HG03135 (cell line): ENCODE results near the gene IFT22.
"Not testable (repeated sequence)": the region's sequence is repeated elsewhere in the genome, so short reads cannot be mapped to it uniquely, and the experiment has no call there.

ENCODE experiments used
- ATAC-seq: cut with Tn5 transposase; IDR thresholded peaks from one replicate; pipeline ENCODE4 v1.9.1; 2021; ENCODE audit warnings: mild to moderate bottlenecking, moderate library complexity; ENCODE audit not compliant: unreplicated experiment

IFT22 gene

DNA sequence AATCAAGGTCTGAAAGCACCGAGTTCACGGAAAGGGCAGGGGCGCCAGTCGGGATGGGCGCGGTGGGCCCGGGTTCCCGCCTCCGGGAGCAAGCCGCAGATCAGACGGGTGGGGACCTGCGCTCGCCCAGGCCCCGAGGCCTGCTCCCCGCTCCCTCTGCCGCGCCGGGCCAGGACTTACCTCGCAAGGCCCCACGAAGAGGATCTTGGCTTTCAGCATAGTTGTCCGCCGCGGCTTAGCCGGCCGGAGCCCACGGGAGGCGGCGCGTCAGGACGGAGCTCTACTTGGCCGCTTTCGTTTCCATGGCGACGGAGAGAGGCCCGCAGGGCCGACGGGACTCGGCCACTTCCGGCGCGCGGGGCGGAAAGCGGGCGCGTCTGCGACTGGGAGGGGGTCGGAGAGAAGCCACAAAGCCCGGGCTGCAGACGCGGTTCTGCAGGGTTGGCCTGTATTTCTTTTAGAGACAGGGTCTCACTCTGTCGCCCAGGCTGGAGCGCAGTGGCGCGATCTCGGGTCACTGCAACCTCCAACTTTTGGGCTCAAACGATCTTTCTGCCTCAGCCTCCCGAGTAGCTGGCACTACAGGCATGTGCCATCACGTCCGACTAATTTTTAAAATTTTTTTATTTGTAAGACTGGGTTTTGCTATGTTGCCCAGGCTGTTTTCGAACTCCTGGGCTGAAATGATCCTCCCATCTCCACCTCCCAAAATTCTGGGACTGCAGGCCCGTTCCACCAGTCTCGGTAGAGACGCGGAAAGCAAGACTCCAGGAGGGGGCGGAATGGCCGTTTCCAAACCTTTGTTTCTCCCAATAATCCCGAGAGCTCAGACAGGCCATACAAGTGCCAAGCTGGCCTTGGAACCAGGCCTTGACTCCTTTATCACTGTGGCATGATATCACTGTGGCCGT is at the start of gene IFT22:
TSS of gene IFT22 (minus strand) at position 322 of the 911 bp plus-strand sequence. CDS start at position 219, 103 bp downstream.
- ATAC-seq = peak; percentile 95

DNA sequence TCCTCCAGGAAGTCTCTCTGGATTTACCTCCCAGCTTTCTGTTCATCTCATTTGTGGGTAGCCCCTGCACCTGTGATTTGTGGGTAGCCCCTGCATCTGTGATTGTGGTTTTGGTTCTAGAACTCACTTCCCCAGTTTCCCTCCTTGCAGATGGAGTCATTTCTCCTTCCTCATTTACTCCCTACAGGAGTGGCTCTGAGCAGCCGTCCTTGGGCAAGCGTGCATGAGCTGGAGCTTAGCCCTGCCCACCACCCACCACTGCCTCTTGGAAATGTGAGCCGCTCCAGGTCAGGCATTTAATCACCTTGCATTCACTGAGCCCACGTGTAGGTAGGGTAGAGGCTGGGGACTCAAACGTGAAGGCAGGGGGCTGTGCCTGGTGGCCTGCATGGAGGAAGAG is 49.2 kb upstream of the IFT22 start:
- no peak for ATAC-seq

DNA sequence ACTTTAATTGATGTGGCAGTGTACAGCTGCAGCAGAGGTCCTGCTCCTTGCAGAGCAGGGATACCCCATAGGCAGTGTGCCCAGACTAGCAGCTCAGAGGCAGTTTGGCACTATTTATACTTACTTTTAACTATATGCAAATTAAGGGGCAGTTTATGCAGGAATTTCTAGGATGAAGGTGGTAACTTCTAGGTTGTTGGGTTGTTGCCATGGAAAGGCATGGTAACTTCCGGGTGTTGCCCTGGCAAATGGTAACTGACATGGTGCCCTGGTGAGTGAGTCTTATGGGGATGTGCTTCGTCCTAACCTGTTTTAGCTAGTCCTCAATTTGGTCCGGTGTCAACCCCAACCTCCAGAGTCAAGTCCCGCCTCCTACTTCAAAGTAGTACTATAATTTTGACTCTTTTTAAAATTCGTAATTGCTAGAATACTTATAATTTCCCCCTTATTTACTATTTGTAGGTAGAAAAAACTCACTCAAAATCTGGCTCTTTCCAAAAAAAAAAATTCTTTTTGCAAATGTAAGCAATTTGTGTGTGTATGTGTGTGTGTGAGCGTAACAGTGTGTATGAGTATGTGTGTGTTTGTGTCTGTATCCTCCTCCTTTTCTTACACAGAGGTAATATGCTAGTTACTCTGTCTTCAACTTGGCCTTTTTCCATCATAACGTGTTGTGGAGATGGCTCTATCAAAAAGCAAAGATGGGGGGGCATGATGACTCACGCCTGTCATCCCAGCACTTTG is 47.0 kb upstream of the IFT22 start:
- ATAC-seq = no peak

DNA sequence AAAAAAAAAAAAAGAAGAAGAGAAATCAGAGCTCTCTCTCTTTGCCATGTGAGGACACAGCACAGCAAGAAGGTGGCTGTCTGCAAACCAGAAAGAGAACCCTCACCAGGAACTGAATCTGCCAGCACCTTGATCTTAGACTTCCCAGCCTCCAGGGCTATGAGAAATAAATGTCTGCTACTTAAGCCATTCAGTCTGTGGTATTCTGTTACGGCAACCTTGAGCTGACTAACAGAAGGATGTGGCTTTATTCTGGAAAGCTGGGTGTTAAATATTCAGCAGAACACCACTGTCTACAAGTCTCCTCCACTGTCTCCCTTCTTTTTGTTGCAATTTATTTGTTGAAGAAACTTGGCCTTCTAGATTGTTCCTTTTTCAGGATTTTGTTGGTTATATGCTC is 46.1 kb upstream of the IFT22 start:
- ATAC-seq = no peak

DNA sequence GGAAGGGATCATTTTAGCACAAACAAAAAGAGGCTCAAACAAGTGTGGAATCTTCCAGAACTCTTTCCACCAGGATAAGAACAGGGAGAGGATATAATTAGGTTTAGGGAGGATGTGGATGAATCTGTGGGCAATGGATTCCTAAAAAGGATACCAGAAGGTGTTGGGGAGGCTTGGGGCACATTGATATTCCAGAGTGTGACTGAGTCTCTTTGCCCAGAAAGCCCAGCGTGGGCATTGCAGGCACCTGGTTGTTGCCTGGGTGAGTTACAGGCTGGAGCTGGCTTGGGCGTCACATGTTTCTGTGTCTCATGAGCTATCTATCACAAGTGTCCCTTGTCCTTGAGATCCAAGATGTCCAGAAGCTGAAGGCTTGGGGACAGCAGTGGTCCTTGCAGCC is 44.3 kb upstream of the IFT22 start:
- no peak for ATAC-seq

DNA sequence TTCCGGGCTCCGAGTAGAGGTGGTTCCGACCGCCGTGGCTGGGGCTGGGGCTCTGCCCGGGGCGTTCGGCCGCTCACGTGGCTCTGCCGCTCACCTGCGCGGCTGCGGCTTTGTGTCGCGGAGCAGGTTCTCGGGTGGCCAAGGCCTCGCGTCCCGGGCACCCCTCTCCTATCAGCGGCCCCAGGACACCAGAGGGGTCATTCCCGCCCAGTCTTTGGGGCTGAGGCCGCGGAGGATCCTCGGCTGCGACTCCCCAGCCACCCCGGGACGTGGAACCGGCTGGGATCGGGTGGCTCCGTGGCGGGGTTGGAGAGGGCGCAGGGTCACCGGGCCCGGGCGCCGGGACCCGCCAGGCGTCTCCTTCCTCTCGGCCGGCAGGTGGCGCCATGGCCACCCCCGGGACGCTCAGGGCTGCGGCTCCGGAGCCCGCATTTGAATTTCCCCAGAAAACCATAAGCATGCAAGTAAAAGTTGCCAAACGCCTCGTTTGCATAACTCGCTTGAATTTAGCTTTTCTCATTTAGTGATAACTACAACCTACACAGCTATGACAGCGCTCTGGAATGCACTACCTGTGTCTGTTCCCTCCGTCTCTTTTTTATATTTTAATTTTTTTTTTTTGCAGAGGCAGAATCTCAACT is 42.2 kb upstream of the IFT22 start:
- no peak for ATAC-seq

DNA sequence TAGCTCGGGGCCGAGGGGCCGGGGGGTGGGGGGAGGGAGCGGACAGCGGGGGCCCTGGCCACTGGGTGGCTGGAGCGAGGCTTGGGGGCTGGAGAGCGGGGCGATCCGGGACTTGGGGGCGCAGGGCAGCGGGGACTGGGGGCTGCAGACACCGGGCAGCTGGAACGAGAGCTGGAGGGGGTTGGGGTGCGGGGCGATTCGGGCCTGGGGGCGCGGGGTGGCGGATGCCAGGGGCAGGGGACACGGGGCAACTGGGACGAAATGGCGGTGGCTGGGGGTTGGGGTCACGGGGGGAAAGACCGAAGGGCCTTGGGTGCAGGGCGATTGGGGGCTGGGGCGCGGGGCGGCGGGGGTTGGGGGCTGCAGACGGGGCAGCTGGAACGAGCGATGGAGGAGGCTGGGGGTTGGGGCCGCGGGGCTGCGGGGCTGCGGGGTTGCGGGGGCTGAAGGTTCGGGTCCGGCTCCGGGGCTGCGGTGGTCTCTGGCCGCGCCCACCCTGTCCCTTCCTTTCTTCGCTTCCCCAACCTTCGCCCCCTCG is 41.7 kb upstream of the IFT22 start:
- ATAC-seq = no peak

DNA sequence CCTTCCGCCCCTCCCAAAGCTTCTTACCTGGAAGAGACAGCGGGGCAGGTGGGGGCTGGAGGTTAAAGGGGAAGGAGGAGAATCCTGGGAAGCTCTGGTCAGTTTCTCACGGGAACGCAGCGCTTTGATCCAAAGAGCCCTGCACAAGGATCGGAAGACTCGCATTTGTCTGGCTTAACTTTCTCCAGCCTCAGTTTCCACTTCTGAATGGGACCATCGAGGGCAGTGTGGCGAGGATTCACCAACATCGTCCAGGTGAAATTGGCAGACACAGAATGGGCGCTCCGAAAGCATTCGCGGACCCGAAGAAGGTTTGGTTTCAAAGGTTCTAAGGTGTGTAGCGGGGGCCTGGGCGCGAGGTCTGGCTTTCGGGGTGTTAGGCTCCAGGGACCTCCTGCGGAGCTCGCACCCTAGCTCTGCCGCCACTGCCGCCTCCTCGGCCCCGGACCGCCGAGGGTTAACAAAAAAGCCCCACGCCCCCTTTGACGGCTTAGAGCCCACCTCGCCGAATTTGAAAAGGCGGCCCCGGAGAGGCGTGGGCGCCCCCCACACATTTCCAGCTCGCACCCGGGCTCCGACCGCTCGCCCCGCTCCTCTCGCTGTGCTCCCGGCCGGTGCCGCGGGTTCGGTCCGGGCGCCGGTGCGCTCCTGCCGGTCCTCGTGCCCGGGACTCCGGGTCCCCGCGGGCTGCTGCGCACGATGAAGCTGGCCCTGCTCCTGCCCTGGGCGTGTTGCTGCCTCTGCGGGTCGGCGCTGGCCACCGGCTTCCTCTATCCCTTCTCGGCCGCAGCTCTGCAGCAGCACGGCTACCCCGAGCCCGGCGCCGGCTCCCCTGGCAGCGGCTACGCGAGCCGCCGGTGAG is 41.0 kb upstream of the IFT22 start, which contains the start of gene COL26A1:
TSS of gene COL26A1 (plus strand) at position 542 of the 862 bp plus-strand sequence. CDS start at position 700, 158 bp downstream.
- ATAC-seq = no peak

DNA sequence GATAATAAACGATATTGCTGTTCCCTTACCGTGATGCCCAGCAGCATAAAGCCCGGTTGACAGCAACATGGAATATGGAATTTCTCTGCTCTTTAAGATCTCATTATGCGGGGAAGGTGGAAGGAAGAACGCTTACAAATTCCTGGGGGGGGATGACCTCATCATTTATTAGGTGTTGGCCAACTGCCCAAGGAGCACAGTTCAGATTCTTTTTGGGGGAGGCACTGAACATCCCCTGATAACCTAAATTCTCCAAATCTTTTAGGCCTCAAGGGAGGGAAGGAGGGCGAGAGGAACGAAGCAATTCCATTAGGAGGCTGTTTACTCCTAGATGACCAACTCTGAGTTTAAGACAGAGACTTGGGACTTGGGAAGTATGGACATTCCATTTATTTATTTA is 35.8 kb upstream of the IFT22 start:
- no peak for ATAC-seq

DNA sequence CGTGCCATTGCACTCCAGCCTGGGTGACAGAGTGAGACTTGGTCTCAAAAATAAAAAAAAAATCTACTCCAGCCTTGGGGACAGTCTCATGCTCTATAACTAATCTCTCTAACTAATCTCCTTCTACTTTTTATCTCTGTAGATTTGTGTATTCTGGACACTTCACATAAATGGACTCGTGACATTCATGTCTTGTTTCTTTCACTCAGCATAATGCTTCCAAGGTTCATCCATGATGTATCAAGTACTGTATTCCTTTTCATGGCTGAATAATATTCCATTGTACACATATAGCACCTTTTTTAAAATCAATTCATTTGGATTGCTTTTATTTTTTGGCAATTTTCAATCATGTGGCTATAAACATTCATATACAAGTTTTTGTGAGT is 31.3 kb upstream of the IFT22 start:
- ATAC-seq = no peak

DNA sequence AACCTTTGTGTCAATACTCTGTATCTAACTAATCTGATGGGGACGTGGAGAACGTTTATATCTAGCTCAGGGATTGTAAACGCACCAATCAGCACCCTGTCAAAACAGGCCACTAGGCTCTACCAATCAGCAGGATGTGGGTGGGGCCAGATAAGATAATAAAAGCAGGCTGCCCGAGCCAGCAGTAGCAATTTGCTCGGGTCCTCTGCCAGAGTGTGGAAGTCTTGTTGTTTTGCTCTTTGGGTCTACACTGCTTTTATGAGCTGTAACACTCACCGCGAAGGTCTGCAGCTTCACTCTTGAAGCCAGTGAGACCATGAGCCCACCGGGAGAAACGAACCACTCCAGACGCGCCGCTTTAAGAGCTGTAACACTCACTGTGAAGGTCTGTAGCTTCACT is 27.7 kb upstream of the IFT22 start:
- ATAC-seq = not testable (repeated sequence)

DNA sequence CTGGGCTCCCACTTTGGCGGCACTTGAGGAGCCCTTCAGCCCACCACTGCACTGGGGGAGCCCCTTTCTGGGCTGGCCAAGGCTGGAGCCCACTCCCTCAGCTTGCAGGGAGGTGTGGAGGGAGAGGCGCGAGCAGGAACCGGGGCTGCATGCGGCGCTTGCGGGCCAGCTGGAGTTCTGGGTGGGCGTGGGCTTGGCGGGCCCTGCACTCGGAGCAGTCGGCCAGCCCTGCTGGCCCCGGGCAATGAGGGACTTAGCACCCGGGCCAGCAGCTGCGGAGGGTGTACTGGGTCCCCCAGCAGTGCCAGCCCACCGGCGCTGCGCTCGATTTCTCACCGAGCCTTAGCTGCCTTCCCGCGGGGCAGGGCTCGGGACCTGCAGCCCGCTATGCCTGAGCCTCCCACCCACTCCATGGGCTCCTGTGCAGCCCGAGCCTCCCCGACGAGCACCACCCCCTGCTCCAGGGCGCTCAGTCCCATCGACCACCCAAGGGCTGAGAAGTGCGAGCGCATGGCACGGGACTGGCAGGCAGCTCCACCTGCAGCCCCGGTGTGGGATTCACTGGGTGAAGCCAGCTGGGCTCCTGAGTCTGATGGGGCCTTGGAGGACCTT is 26.9 kb upstream of the IFT22 start:
- not testable (repeated sequence) for ATAC-seq

DNA sequence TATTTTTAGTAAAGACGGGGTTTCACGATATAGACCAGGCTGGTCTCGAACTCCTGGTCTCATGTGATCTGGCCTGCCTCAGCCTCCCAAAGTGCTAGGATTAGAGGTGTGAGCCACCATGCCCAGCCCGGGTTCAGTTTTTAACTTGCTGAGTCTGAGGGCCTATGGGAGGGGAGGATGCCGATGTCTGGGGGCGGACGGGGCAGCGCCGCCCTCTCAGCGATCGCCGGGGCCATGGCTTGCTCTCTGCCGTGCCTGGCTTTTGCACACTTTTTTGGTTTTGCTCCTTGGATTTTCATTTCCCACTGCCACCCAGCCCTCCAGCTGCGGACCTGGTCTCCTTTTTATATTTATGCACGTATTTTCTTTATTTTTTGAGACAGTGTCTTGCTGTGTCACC is 25.9 kb upstream of the IFT22 start:
- ATAC-seq = no peak

DNA sequence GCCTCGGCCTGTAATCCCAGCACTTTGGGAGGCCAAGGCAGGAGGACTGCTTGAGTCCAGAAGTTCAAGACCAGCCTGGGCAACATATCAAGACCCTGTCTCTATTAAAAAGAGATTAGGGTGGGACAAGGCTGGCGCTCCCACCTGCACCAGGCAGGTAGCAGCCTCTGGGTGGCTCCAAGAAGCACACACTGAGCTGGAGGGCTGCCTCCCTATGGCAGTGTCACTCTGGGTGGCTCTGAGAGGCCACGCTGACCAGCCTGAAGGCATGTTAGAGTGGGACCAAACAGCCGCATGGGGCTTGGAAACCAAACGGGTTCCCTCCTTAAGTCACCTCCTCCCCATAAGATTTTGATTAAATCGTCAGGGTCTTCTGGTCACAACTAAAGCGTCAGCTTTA is 21.3 kb upstream of the IFT22 start:
- ATAC-seq = no peak

DNA sequence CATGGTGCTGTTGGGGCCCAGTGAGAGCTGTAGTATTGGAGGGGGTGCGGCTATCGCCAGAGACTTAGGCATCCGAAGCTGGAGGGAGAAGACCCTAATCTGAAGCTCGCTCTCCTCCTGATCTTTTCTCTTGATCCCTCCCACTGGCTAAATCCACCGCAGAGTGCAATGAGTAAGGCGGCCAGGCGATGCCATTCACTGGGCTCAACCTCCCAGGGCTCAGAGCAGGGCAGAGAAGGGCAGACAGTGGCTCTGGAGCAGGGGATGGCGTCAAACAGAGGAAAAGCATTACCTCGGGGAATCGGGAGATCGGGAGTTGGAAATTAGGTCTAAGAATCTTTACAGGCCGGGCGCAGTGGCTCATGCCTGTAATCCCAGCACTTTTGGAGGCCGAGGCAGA is 18.8 kb upstream of the IFT22 start:
- no peak for ATAC-seq

DNA sequence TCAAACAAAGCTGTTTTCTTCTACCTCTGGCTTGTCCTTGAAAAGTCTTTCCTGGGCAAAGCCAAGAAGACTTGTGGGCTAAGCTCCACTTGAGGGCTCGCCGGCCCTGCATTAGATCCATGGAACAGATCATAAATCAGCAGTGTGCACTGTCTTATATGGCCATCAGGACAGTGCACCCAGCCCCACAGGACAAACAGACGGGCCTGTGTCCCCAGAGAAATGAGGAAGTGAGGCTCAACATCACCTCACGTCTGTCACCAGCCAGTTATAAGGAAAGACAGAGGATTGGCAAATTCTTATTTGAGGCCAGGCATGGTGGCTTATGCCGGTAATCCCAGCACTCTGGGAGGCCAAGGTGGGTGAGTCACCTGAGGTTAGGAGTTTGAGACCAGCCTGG is 12.3 kb upstream of the IFT22 start:
- no peak for ATAC-seq

DNA sequence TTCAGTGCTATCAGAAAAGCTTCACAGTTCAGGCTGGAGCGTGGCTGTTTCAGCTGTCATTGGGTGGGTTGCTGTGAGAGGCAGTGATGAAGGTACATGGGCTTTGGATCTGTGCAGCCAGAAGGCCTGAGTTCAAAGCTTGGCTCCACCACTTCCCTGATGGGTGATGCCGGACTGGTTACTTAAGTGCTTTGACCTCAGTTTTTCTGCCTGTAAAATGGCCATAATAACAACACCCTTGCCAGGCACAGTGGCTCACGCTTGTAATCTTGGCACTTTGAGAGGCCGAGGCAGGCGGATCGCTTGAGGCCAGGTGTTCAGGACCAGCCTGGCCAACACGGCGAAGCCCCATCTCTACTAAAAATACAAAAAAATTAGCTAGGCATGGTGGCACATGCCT is 10.4 kb upstream of the IFT22 start:
- ATAC-seq = no peak

DNA sequence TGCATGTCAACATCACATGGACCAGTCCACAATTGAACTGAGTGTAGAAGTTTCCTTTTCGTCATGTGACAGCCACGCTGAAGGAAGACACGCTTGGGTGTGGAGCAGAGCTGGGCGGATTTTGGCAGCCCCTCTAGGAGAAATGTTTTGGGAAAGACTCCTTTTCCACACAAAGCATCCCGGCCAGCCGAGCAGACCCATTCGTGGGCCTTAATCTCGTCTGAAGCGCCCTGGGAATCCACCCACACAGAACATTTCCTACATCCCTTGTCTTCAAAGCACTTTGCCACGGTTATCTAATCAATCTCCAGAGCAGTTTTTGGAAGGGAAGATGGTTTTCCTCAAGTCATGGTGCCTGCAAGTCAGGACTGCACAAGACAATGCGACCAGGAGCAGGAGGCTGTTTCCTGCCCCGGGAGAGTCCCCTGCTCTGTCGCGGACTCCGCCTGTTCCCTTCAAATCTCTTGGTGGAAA is 8.4 kb upstream of the IFT22 start:
- ATAC-seq = no peak

DNA sequence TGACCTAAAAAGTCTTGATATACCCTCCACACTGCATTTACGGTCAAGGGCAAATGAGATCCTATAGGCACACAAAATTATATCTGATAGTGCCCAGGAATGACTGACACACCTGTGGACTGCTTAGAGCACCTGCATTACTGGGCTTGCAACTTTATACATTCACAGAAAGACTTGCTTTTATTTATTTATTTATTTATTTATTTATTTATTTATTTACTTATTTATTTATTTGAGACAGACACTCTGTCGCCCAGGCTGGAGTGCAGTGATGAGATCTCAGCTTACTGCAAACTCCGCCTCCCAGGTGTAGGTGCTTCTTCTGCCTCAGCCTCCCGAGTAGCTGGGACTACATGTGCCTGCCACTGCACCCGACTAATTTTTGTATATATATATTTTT is 6.5 kb upstream of the IFT22 start:
- no peak for ATAC-seq

DNA sequence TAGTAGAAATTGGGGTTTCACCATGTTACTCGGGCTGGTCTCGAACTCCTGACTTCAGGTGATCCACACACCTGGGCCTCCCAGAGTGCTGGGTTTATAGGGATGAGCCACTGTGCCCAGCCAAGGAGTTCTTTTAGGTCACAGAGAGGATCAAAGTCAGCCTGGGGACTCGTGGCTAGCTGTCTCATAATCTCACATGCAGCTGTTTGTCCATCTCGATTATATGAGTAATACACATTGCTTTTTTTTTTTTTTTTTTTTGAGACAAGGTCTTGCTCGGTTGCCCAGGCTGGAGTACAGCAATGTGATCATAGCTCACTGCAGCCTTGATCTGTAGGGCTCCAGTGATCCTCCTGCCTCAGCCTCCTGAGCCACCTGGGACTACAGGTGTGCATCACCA is 2.2 kb downstream of the IFT22 start:
- ATAC-seq = no peak
